Keratinocyte (primary cell): ENCODE results near the gene S100PBP. TPM values are rescaled to one million over a fixed set of nuclear protein-coding genes. Genes with fewer than 3 reads are reported as not detected.

ENCODE experiments used
- DNase-seq: peaks from one replicate; pipeline ENCODE4 v3.0.0-alpha.2; 2011; ENCODE audit warnings: low read depth, missing footprints, low spot score
- FAIRE-seq: peaks from 2 replicates; lab custom pipeline; 2011; peaks lifted over from hg19 to GRCh38; lab: Jason Lieb, UNC
- H2AFZ ChIP-seq: 2 replicates; pipeline ENCODE4 v1.6.0; 2012; ENCODE audit warnings: low read length, control low read depth, inconsistent platforms; ENCODE audit not compliant: control insufficient read depth
- H3K27ac ChIP-seq: 2 replicates; pipeline ENCODE4 v1.5.1; 2011; ENCODE audit warnings: low read length; ENCODE audit not compliant: control insufficient read depth, insufficient read depth
- H3K27me3 ChIP-seq: 3 replicates; pipeline ENCODE4 v1.6.0; 2011; ENCODE audit warnings: low read length; ENCODE audit not compliant: control insufficient read depth, insufficient read depth; ENCODE audit errors: extremely low read depth
- H3K36me3 ChIP-seq, 2 experiments: 2 replicates in 1 of 2; 3 replicates in 1 of 2; pipeline ENCODE4 v1.5.1; 2011; ENCODE audit warnings: low read length in 2 of 2, mild to moderate bottlenecking in 1 of 2; ENCODE audit not compliant: control insufficient read depth in 2 of 2, insufficient read depth in 2 of 2; ENCODE audit errors: extremely low read depth in 1 of 2
- H3K4me1 ChIP-seq: 3 replicates; pipeline ENCODE4 v1.5.1; 2011; ENCODE audit warnings: low read length; ENCODE audit not compliant: control insufficient read depth, insufficient read depth; ENCODE audit errors: extremely low read depth
- H3K4me2 ChIP-seq: 3 replicates; pipeline ENCODE4 v1.6.0; 2011; ENCODE audit warnings: low read depth, low read length; ENCODE audit not compliant: control insufficient read depth, insufficient read depth; ENCODE audit errors: extremely low read depth
- H3K4me3 ChIP-seq, 3 experiments: fragments of 200-600 bp in 1 of 3; sonication (generic) in 1 of 3; 2 replicates in 2 of 3; 3 replicates in 1 of 3; pipeline ENCODE4 v1.5.1; 2011 to 2016; ENCODE audit warnings: low read length in 3 of 3, mild to moderate bottlenecking in 3 of 3, control low read depth in 2 of 3, inconsistent platforms in 1 of 3, low read depth in 1 of 3, mixed read lengths in 1 of 3, mixed run types in 1 of 3, moderate library complexity in 1 of 3; ENCODE audit not compliant: control insufficient read depth in 2 of 3, insufficient read depth in 2 of 3; ENCODE audit errors: extremely low read depth in 1 of 3
- H3K79me2 ChIP-seq: 2 replicates; pipeline ENCODE4 v1.6.0; 2012; ENCODE audit warnings: low read length; ENCODE audit not compliant: control insufficient read depth, insufficient read depth
- H3K9ac ChIP-seq: 3 replicates; pipeline ENCODE4 v1.6.0; 2011; ENCODE audit warnings: low read length; ENCODE audit not compliant: control insufficient read depth, insufficient read depth; ENCODE audit errors: extremely low read depth
- H3K9me1 ChIP-seq: 3 replicates; pipeline ENCODE4 v1.6.0; 2011; ENCODE audit warnings: low read length; ENCODE audit not compliant: control insufficient read depth, insufficient read depth; ENCODE audit errors: extremely low read depth
- H3K9me3 ChIP-seq: 2 replicates; pipeline ENCODE4 v1.5.1; 2012; ENCODE audit warnings: low read depth, low read length; ENCODE audit not compliant: control insufficient read depth
- H4K20me1 ChIP-seq: 3 replicates; pipeline ENCODE4 v1.6.0; 2011; ENCODE audit warnings: low read length; ENCODE audit not compliant: control insufficient read depth, insufficient read depth; ENCODE audit errors: extremely low read depth
- CTCF ChIP-seq, 3 experiments: IDR thresholded peaks in 1 of 3; conservative IDR thresholded peaks in 1 of 3; optimal IDR thresholded peaks in 1 of 3; 2 replicates in 2 of 3; 3 replicates in 1 of 3; pipeline versions ENCODE3 to v1.5.1; 2011; ENCODE audit warnings: low read length in 3 of 3, mild to moderate bottlenecking in 3 of 3, moderate library complexity in 2 of 3, control low read depth in 1 of 3, inconsistent platforms in 1 of 3; ENCODE audit not compliant: insufficient read depth in 2 of 3; ENCODE audit errors: extremely low read depth in 1 of 3
- EZH2 ChIP-seq: IDR thresholded peaks from one replicate; pipeline ENCODE4 v1.6.1; 2012; ENCODE audit warnings: inconsistent platforms, mild to moderate bottlenecking, low read length, moderate library complexity
- dilution Hi-C: fragments of 300-500 bp; cut with MboI; formaldehyde crosslinking; loops from one replicate; pipeline ENCODE4 v1.7.0; 2020; ENCODE audit warnings: low sequenced_read_pairs; ENCODE audit not compliant: extremely low pct_ligation_motif_present
- polyA plus RNA-seq, 5 experiments: library from polyadenylated mRNA; depleted of rRNA in 3 of 5; stranded (reverse) in 3 of 5; stranded (forward) in 1 of 5; unstranded in 1 of 5; fragments of >200 nt; gene quantifications; 1 replicate in 1 of 5; 2 replicates in 3 of 5; 3 replicates in 1 of 5; pipeline versions ENCODE4 v1.2.1 to v1.2.3, GENCODE V29; 2011 to 2012; ENCODE audit warnings: missing spikeins in 2 of 5, low read depth in 1 of 5, low replicate concordance in 1 of 5

The S100PBP gene
- polyA plus RNA-seq, 1 donor (not counting 4 experiments of a cell fraction or from before 2014, with no cell fraction given): 29.0 TPM

GRCh38 chr1:32891241-32891570 is 73.8 kb downstream of the S100PBP start:
- FAIRE-seq: no peak
- H3K4me1 ChIP-seq: peaks cover 7% of the 10 kb centered on the region
- TF ChIP-seq CTCF (optimal IDR thresholded peaks at IDR 0.05 in 1 of 3, IDR thresholded peaks at IDR 0.05 in 1 of 3, conservative IDR thresholded peaks at IDR 0.05 in 1 of 3; ENCODE audit: extremely low read depth in 1 of 3, insufficient read depth in 2 of 3, low read length in 3 of 3): no peak
- TF ChIP-seq EZH2: no peak
- no peak overlapping the region for H3K4me2 ChIP-seq
- H3K4me3 ChIP-seq: no peak overlapping the region
- peaks cover 2 to 11% of the 10 kb centered on the region in 2 experiments for H3K36me3 ChIP-seq
- H3K27ac ChIP-seq: no peak overlapping the region
- H3K9ac ChIP-seq: no peak overlapping the region
- H3K9me3 ChIP-seq: no peaks in the 10 kb centered on the region
- H2AFZ ChIP-seq: no peak overlapping the region
- peaks cover 35% of the 10 kb centered on the region for H3K27me3 ChIP-seq
- no peaks in the 10 kb centered on the region for H3K9me1 ChIP-seq
- peaks cover 4% of the 10 kb centered on the region for H4K20me1 ChIP-seq
- H3K79me2 ChIP-seq: no peaks in the 10 kb centered on the region
- DNase-seq: no peak
- dilution Hi-C loops: no loop called here

- H3K4me3 ChIP-seq: no peak overlapping the region
- TF ChIP-seq EZH2 (no peak), CTCF (optimal IDR thresholded peaks at IDR 0.05 in 1 of 3, IDR thresholded peaks at IDR 0.05 in 1 of 3, conservative IDR thresholded peaks at IDR 0.05 in 1 of 3; ENCODE audit: extremely low read depth in 1 of 3, insufficient read depth in 2 of 3, low read length in 3 of 3) (no peak)
- no peaks in the 10 kb centered on the region for H3K9me1 ChIP-seq
- no peak for FAIRE-seq
- H2AFZ ChIP-seq: no peak overlapping the region
- peaks cover 32% of the 10 kb centered on the region for H3K27me3 ChIP-seq
- peaks cover 4% of the 10 kb centered on the region for H4K20me1 ChIP-seq
- peaks cover 2 to 14% of the 10 kb centered on the region in 2 experiments for H3K36me3 ChIP-seq
- H3K4me2 ChIP-seq: no peak overlapping the region
- no peaks in the 10 kb centered on the region for H3K79me2 ChIP-seq
- H3K9ac ChIP-seq: no peak overlapping the region
- no peak overlapping the region for H3K27ac ChIP-seq
- DNase-seq: no peak
- dilution Hi-C loops: no loop called here
- no peaks in the 10 kb centered on the region for H3K9me3 ChIP-seq
- H3K4me1 ChIP-seq: peaks cover 11% of the 10 kb centered on the region
Measured at GRCh38 chr1:32891630-32892029, 74.2 kb downstream of the S100PBP start.
